Fibroblast of the aortic adventitia (primary cell): Measurements from ENCODE around the gene CNGB1. TPM values are rescaled to one million over a fixed set of nuclear protein-coding genes. Genes with fewer than 3 reads are reported as not detected.

ENCODE experiments used
- DNase-seq: peaks from one replicate; pipeline ENCODE4 v3.0.0-alpha.2; 2010; ENCODE audit warnings: low read depth
- H3K4me3 ChIP-seq: 2 replicates; pipeline ENCODE4 v1.5.1; 2011; ENCODE audit warnings: low read depth, mild to moderate bottlenecking, control low read depth, low read length, moderate library complexity
- total RNA-seq: library from RNA; depleted of rRNA; stranded (reverse); fragments of >200 nt; gene quantifications from 2 replicates; pipeline ENCODE4 v1.2.3, GENCODE V29; 2012; ENCODE audit warnings: low replicate concordance
- TF ChIP-seq, protein P1 (sequence below): IDR thresholded peaks from 2 replicates; pipeline ENCODE4 v1.5.1; 2011; ENCODE audit warnings: mild to moderate bottlenecking, low read length, control low read depth, inconsistent platforms; ENCODE audit not compliant: insufficient read depth

CNGB1 gene
- total RNA-seq, 1 donor, result not detected

DNA sequence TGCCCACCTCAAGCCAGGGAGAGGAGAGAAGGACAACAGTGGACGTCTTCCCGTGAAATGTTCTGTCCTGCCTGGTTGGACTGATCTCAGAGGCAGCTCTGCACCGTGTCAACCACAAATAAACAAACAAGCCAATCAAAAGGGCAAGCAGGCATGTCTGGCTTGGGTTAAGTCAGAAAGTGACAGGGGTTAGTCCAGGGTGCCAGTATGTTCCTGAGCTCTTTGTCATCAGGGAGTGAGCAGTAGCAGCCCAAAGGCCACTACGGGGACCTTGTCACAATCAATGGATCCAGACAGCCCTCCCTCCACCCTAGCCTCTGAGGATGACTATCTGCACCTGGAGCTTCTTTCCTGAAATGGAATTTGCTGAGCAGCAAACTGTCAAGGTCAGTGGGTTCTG, 35.0 kb downstream of the CNGB1 start:
- DNase-seq, result no peak
- H3K4me3 ChIP-seq, result no peak overlapping the region
- TF ChIP-seq, protein P1, sequence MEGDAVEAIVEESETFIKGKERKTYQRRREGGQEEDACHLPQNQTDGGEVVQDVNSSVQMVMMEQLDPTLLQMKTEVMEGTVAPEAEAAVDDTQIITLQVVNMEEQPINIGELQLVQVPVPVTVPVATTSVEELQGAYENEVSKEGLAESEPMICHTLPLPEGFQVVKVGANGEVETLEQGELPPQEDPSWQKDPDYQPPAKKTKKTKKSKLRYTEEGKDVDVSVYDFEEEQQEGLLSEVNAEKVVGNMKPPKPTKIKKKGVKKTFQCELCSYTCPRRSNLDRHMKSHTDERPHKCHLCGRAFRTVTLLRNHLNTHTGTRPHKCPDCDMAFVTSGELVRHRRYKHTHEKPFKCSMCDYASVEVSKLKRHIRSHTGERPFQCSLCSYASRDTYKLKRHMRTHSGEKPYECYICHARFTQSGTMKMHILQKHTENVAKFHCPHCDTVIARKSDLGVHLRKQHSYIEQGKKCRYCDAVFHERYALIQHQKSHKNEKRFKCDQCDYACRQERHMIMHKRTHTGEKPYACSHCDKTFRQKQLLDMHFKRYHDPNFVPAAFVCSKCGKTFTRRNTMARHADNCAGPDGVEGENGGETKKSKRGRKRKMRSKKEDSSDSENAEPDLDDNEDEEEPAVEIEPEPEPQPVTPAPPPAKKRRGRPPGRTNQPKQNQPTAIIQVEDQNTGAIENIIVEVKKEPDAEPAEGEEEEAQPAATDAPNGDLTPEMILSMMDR, result no peak

GRCh38 chr16:57930533-57930932, 40.4 kb downstream of the CNGB1 start:
- peak; percentile 49 for DNase-seq
- TF ChIP-seq, protein P1, result no peak
- H3K4me3 ChIP-seq, result no peak overlapping the region

DNA sequence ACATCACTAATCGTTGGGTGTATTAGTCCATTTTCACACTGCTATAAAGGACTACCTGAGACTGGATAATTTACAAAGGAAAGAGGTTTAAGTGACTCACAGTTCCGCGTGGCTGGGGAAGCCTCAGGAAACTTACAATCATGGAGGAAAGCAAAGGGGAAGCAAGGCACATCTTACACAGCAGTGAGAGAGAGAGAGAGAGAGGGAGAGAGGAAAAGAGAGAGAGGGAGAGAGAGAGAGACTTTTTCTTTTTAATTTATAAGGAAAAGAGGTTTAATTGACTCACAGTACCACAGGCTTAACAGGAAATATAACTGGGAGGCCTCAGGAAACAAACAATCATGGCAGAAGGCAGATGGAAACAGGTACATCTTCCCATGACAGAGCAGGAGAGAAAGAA, 41.7 kb downstream of the CNGB1 start:
- no peak overlapping the region for H3K4me3 ChIP-seq
- TF ChIP-seq, protein P1, result no peak
- DNase-seq, result no peak

DNA sequence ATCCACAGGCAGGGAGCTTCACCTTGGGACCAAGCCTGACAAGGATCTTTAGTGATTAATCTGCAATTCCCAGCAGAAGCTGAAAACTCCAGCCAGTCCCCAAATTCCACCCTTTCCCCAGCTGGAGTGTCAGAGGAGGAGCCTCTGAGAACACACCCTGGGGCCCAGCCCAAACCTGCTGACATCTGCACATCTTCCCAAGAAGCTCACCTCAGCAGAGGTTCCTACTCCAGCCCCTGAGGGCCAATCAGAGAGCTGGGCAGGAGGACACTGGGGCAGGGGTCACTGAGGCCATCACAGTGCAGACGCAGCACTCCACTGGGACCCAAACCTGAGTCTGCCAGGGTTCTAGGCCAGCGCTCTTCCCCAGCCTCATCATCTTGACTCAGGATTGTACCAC, 44.9 kb downstream of the CNGB1 start:
- TF ChIP-seq, protein P1, result no peak
- DNase-seq, result no peak
- no peak overlapping the region for H3K4me3 ChIP-seq

DNA sequence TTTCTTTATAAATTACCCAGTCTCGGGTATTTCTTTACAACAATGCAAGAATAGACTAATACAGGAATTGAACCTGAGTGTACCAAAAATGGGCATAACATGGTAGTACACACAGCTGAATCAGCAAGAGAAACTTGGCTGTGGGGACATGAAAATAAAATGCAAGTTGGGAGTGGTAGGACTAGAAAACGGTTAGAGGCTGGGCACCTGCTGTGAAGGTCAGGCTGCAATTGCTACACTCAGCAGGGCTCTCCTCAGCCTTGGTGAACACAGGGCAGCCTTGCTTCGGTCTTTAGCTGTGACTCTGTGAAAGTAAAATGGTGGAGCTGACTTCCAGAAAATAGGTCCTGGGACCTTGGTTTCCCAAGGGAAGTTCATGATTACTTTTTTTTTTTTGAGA, 45.6 kb downstream of the CNGB1 start:
- no peak overlapping the region for H3K4me3 ChIP-seq
- TF ChIP-seq, protein P1, result no peak

DNA sequence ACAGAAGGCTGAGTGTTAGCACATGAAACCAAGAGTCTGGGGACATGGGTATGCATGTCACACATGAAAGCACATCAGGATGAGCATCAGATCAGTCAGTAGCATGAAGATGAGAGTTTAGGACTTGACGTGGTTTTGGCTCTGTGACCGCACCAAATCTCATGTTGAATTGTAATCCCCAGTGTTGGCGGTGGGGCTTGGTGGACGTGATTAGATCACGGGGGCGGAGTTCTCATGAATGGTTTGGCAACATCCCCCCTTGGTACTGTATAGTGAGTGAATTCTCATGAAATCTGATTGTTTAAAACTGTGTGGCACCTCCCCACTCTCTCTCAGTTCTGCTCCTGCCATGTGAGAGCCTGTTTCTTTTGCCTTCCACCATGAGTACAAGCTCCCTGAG, 46.4 kb downstream of the CNGB1 start:
- DNase-seq, result no peak
- H3K4me3 ChIP-seq, result no peak overlapping the region
- TF ChIP-seq, protein P1, result no peak

More for the DNA sequence above, 45.6 kb downstream of the CNGB1 start:
- DNase-seq, result no peak

- TF ChIP-seq, protein P1, result no peak
- DNase-seq, result no peak
- H3K4me3 ChIP-seq, result no peak overlapping the region
Observed at GRCh38 chr16:57923841-57924240, 47.1 kb downstream of the CNGB1 start.
